SK-N-SH (cell line): Measurements from ENCODE around the gene LOX.

ENCODE experiments used
- CTCF ChIP-seq: fragments of 200-600 bp; sonication (generic); IDR thresholded peaks from 2 replicates; pipeline ENCODE4 v1.6.1; 2017; ENCODE audit warnings: antibody characterized with exemption, mild to moderate bottlenecking, moderate library complexity
- EP300 ChIP-seq, 2 experiments: IDR thresholded peaks; 2 replicates each; pipeline versions ENCODE4 v1.4.0 to v1.6.1; 2012; ENCODE audit warnings: borderline replicate concordance in 1 of 2, low read depth in 1 of 2, low read length in 1 of 2
- MAX ChIP-seq: IDR thresholded peaks from 2 replicates; pipeline ENCODE4 v1.4.0; 2012; ENCODE audit warnings: low read depth
- NRF1 ChIP-seq: IDR thresholded peaks from 2 replicates; pipeline ENCODE4 v1.6.1; 2012; ENCODE audit warnings: low read depth, mild to moderate bottlenecking, low read length
- POLR2AphosphoS5 ChIP-seq: IDR thresholded peaks from 2 replicates; pipeline ENCODE4 v1.6.1; 2012; ENCODE audit warnings: low read depth, low read length
- RCOR1 ChIP-seq: fragments of 150-350 bp; IDR thresholded peaks from 2 replicates; pipeline ENCODE4 v1.6.1; 2017; ENCODE audit warnings: antibody characterized with exemption, low read length
- RXRA ChIP-seq: IDR thresholded peaks from 2 replicates; pipeline ENCODE4 v1.4.0; 2012; ENCODE audit warnings: low read depth, mild to moderate bottlenecking, borderline replicate concordance
- TEAD4 ChIP-seq: IDR thresholded peaks from 2 replicates; pipeline ENCODE4 v1.4.0; 2012; ENCODE audit warnings: mild to moderate bottlenecking, borderline replicate concordance; ENCODE audit not compliant: insufficient read depth
- YY1 ChIP-seq: IDR thresholded peaks from 2 replicates; pipeline ENCODE4 v1.4.0; 2012; ENCODE audit warnings: low read depth, mild to moderate bottlenecking
- ZBTB33 ChIP-seq: IDR thresholded peaks from 2 replicates; pipeline ENCODE4 v1.4.0; 2012; ENCODE audit warnings: low read depth, borderline replicate concordance

GRCh38 chr5:122053181-122054109, 24.6 kb downstream of the LOX start:
- TF ChIP-seq TEAD4 = no peak
- TF ChIP-seq CTCF = no peak
- TF ChIP-seq YY1 = no peak
- no peak for TF ChIP-seq POLR2AphosphoS5
- TF ChIP-seq EP300 (IDR thresholded peaks at IDR 0.05; ENCODE audit: borderline replicate concordance in 1 of 2, low read depth in 1 of 2, low read length in 1 of 2) = no peak
- TF ChIP-seq RXRA = no peak
- TF ChIP-seq MAX = no peak
- TF ChIP-seq ZBTB33 = no peak
- TF ChIP-seq RCOR1 = no peak
- TF ChIP-seq NRF1 = no peak
